Uterus (tissue), 4 donors: Measurements from ENCODE around the gene PRPF19. TPM values are rescaled to one million over a fixed set of nuclear protein-coding genes. Genes with fewer than 3 reads are reported as not detected.
A peak's percentile ranks its signal among the peaks of the same experiment; 100 is the strongest.
"Not testable (repeated sequence)": the region's sequence is repeated elsewhere in the genome, so short reads cannot be mapped to it uniquely, and the experiment has no call there.

Experiments used
- DNase-seq, 2 donors: peaks; one replicate each; pipeline ENCODE4 v3.0.0-alpha.2; 2019 to 2020
- H3K27ac ChIP-seq, 2 donors: fragments of 200-600 bp; sonication (generic); 1 replicate in 1 of 2; 2 replicates in 1 of 2; pipeline ENCODE4 v1.5.1; 2016 to 2018
- H3K27me3 ChIP-seq, 2 donors: fragments of 200-600 bp; sonication (generic); one replicate each; pipeline ENCODE4 v1.5.1; 2018 to 2019; ENCODE audit warnings: control low read depth in 1 of 2
- H3K36me3 ChIP-seq, 2 donors: fragments of 200-600 bp; sonication (generic); one replicate each; pipeline ENCODE4 v1.5.1; 2019; ENCODE audit warnings: control low read depth in 1 of 2
- H3K4me1 ChIP-seq, 2 donors: fragments of 200-600 bp; sonication (generic); one replicate each; pipeline ENCODE4 v1.5.1; 2018 to 2019; ENCODE audit warnings: control low read depth in 1 of 2
- H3K4me3 ChIP-seq, 2 donors: fragments of 200-600 bp; sonication (generic); 1 replicate in 1 of 2; 2 replicates in 1 of 2; pipeline ENCODE4 v1.5.1; 2018 to 2019; ENCODE audit warnings: mild to moderate bottlenecking in 1 of 2
- H3K9me3 ChIP-seq, 2 donors: fragments of 200-600 bp; sonication (generic); one replicate each; pipeline ENCODE4 v1.5.1; 2019; ENCODE audit warnings: control low read depth in 1 of 2
- POLR2A ChIP-seq, 2 donors: fragments of 450-650 bp; IDR thresholded peaks; one replicate each; pipeline ENCODE4 v1.6.1; 2016; ENCODE audit warnings: antibody characterized with exemption in 2 of 2, mild to moderate bottlenecking in 1 of 2, moderate library complexity in 1 of 2
- intact Hi-C: fragments of 100-400 bp; cut with DNase I; formaldehyde crosslinking; loops from one replicate; pipeline ENCODE4 v1.15.1; 2023; ENCODE audit warnings: low total_unique reads
- total RNA-seq, 4 donors: library from RNA; depleted of rRNA in 3 of 4; stranded (reverse); fragments of >200 nt in 3 of 4; gene quantifications; one replicate each; pipeline versions ENCODE4 v1.1.0 to v1.2.4, GENCODE V29; 2014 to 2023
- TF ChIP-seq, protein P1 (sequence below), 4 experiments: fragments of 200-600 bp in 2 of 4; fragments of 450-650 bp in 2 of 4; sonication (generic) in 2 of 4; IDR thresholded peaks; one replicate each; pipeline ENCODE4 v1.5.1; 2016 to 2019; ENCODE audit warnings: antibody characterized with exemption in 4 of 4, mild to moderate bottlenecking in 2 of 4, moderate library complexity in 1 of 4
- donor health status: DM: yes; HTN: yes; CAD: no.

Gene PRPF19
- total RNA-seq, 4 donors from 2014 or later: 19.4 to 70.1 (median 50.2) TPM

DNA sequence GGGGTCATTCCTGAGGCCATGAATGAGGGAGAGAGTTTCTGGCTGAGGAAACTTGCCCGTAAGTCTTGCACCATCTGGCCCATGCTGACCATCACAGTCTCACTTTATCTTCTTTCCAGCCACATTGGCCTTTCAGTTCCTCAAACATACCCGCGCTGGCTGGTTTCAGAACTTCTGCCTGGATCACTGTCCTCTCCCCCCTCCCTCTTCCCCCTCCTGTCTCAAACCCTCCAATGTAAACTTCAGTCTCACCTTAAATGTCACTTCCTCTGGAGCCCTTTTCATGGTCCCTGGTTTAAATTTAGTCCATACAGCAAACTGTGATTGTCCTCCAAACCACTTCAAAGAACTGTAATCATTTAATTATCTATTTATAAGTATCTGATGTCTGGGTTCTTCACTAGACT lies 3.9 kb upstream of the PRPF19 start:
- H3K4me1 ChIP-seq: peaks cover 4 to 6% of the 10 kb centered on the region in 2 donors

DNA sequence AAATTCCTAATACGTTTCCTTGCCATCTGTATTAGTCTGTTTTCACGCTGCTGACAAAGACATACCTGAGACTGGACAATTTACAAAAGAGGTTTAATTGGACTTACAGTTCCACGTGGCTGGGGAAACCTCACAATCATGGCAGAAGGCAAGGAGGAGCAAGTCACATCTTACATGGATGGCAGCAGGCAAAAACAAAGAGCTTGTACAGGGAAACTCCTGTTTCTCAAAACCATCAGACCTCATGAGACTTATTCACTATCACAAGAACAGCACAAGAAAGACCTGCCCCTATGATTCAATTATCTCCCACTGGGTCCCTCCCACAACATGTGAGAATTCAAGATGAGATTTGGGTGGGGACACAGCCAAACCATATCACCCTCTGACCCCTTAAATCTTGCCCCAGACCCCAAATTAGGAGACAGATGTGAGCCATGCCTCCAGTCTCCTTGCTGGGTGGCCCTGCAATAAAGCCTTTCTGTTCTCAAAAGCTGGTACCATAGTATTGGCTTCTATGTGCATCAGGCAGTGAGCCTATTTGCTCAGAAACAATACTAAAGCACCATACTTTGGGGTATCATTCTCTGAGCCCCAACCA lies 3.4 kb upstream of the PRPF19 start:
- H3K27me3 ChIP-seq, H3K4me3 ChIP-seq, H3K27ac ChIP-seq, H3K36me3 ChIP-seq, H3K9me3 ChIP-seq, DNase-seq: not testable (repeated sequence)
- H3K4me1 ChIP-seq: peaks cover 9 to 11% of the 10 kb centered on the region in 2 donors
- intact Hi-C loops: loop anchor here (5.0 kb wide), 1 partner anchor 67 kb away; the partner anchor contains the start of gene CCDC86

More for the DNA sequence above, 3.9 kb upstream of the PRPF19 start:
- no peak for TF ChIP-seq POLR2A (IDR thresholded peaks at IDR 0.05)
- TF ChIP-seq, protein P1, sequence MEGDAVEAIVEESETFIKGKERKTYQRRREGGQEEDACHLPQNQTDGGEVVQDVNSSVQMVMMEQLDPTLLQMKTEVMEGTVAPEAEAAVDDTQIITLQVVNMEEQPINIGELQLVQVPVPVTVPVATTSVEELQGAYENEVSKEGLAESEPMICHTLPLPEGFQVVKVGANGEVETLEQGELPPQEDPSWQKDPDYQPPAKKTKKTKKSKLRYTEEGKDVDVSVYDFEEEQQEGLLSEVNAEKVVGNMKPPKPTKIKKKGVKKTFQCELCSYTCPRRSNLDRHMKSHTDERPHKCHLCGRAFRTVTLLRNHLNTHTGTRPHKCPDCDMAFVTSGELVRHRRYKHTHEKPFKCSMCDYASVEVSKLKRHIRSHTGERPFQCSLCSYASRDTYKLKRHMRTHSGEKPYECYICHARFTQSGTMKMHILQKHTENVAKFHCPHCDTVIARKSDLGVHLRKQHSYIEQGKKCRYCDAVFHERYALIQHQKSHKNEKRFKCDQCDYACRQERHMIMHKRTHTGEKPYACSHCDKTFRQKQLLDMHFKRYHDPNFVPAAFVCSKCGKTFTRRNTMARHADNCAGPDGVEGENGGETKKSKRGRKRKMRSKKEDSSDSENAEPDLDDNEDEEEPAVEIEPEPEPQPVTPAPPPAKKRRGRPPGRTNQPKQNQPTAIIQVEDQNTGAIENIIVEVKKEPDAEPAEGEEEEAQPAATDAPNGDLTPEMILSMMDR (IDR thresholded peaks at IDR 0.05): no peak
- no peaks in the 10 kb centered on the region for H3K9me3 ChIP-seq
- no peak overlapping the region for H3K27ac ChIP-seq
- H3K36me3 ChIP-seq: no peaks in the 10 kb centered on the region
- H3K4me3 ChIP-seq: no peak overlapping the region
- no peaks in the 10 kb centered on the region for H3K27me3 ChIP-seq
- no peak for DNase-seq
- intact Hi-C loops: loop anchor here (5.0 kb wide), 1 partner anchor 68 kb away; the partner anchor contains the start of gene CCDC86

DNA sequence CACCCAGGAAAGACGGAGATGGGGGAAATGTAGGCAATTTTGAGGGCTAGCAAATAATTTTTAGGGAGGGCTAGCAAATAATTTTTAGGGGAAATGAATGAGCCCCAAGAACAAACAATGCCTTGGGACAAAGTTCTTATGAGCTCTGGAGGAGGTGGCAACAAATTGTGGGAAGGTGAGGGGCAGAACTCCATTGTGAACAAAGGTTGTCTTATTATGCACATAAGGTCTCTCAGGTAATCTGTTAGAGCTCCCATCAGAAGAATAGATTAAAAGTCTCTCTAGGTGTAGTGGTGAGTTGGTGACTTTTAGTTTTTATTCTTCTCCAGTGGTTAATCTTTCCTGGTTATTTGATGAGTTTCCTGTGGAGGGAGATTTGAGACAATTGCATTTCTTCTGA lies 2.4 kb upstream of the PRPF19 start:
- no peaks in the 10 kb centered on the region for H3K27me3 ChIP-seq
- TF ChIP-seq, protein P1 (IDR thresholded peaks at IDR 0.05): no peak
- TF ChIP-seq POLR2A (IDR thresholded peaks at IDR 0.05): no peak
- peaks cover 12 to 13% of the 10 kb centered on the region in 2 donors for H3K4me1 ChIP-seq
- no peaks in the 10 kb centered on the region for H3K9me3 ChIP-seq
- no peak for DNase-seq
- H3K27ac ChIP-seq: no peak overlapping the region
- H3K36me3 ChIP-seq: no peaks in the 10 kb centered on the region
- no peak overlapping the region for H3K4me3 ChIP-seq
- intact Hi-C loops: no loop called here

DNA sequence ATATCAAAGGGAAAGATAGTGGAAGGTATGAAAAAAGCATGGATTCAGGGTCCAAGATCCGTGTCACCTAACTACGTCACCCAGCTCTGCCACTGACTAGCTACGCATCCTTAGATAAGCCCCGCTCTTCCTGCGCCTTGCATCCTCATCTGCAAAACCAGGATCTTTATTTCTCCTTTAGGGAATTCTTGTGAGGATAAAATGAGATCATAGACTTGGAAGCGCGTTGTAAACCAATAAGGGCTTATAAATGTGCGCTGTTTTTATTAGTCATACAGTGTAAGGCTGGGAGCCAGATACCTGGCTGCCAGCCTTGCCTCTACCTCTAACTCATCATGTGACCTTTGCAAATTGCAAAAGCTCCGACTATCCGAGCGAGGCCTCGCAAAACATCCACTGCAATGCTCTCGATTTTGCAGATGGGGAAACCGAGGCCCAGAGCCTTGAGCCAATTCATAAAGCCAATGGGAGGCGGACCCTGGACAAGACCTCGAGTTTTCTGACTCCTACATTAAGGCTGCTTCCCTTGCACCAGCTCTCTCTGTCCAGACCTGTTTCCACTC lies 753 bp downstream of the PRPF19 start:
- Histone ChIP-seq H3K4me3 (peak overlapping the region; percentile 75 to 99), H3K36me3 (no peaks in the 10 kb centered on the region), H3K4me1 (peaks cover 12 to 13% of the 10 kb centered on the region in 2 donors), H3K27me3 (no peaks in the 10 kb centered on the region), H3K9me3 (no peaks in the 10 kb centered on the region), H3K27ac (peak overlapping the region; percentile 84 to 94)
- intact Hi-C loops: no loop called here
- TF ChIP-seq, protein P1 (IDR thresholded peaks at IDR 0.05): no peak
- TF ChIP-seq POLR2A (IDR thresholded peaks at IDR 0.05): no peak
- DNase-seq: no peak

DNA sequence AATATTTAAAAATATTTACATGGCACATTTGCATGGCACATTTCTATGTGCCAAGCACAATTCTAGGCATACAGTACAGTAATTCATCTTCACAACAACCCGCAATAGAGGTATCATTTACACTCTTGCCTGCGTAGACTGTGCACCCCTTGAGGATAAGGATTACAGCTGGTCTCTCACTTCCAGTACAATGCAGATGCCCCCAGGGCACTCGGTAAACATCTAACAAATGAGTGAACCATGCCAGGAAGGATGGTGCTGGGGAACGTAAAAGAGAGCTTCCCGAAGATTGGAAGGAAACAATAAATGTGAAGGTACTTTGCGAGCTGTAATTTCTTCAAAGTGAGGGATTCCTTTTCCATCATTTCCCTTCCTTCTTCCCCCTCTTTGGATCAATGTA lies 1.3 kb downstream of the PRPF19 start:
- Histone ChIP-seq H3K27me3 (no peaks in the 10 kb centered on the region), H3K9me3 (no peaks in the 10 kb centered on the region), H3K27ac (peak overlapping the region in 1 of 2 donors; percentile 84), H3K36me3 (no peaks in the 10 kb centered on the region), H3K4me3 (peak overlapping the region; percentile 75 to 99), H3K4me1 (peaks cover 12 to 13% of the 10 kb centered on the region in 2 donors)
- no peak for DNase-seq
- intact Hi-C loops: no loop called here
- TF ChIP-seq POLR2A (IDR thresholded peaks at IDR 0.05): no peak
- TF ChIP-seq, protein P1 (IDR thresholded peaks at IDR 0.05): no peak
